ENCODE data around the gene USP28. TPM values are rescaled to one million over a fixed set of nuclear protein-coding genes. Genes with fewer than 3 reads are reported as not detected.

Gene USP28
- total RNA-seq, 1 donor from 2014 or later, result 22.8 TPM

- no peak for TF ChIP-seq CTCF (IDR thresholded peaks at IDR 0.05; ENCODE audit: insufficient read depth, low read length, poor library complexity, severe bottlenecking)
- Histone ChIP-seq H3K36me3 (ENCODE audit: control insufficient read depth, insufficient read depth, low read length) (no peaks in the 10 kb centered on the region), H3K27me3 (ENCODE audit: control insufficient read depth, insufficient read depth, low read length) (no peaks in the 10 kb centered on the region), H3K4me3 (ENCODE audit: low read depth, low read length) (no peak overlapping the region)
- DNase-seq (ENCODE audit: low read depth), result no peak
Measured at GRCh38 chr11:113831314-113831713, 44.1 kb downstream of the USP28 start.

- H3K36me3 ChIP-seq (ENCODE audit: control insufficient read depth, insufficient read depth, low read length), result no peaks in the 10 kb centered on the region
- no peak for TF ChIP-seq CTCF (IDR thresholded peaks at IDR 0.05; ENCODE audit: insufficient read depth, low read length, poor library complexity, severe bottlenecking)
Measured at GRCh38 chr11:113829751-113830150, 45.6 kb downstream of the USP28 start.

GRCh38 chr11:113828191-113828590 is 47.2 kb downstream of the USP28 start:
- no peak for DNase-seq (ENCODE audit: low read depth)
- Histone ChIP-seq H3K36me3 (ENCODE audit: control insufficient read depth, insufficient read depth, low read length) (no peaks in the 10 kb centered on the region), H3K27me3 (ENCODE audit: control insufficient read depth, insufficient read depth, low read length) (no peaks in the 10 kb centered on the region), H3K4me3 (ENCODE audit: low read depth, low read length) (no peak overlapping the region)
- TF ChIP-seq CTCF (IDR thresholded peaks at IDR 0.05; ENCODE audit: insufficient read depth, low read length, poor library complexity, severe bottlenecking), result no peak

More at GRCh38 chr11:113829751-113830150, 45.6 kb downstream of the USP28 start:
- no peaks in the 10 kb centered on the region for H3K27me3 ChIP-seq (ENCODE audit: control insufficient read depth, insufficient read depth, low read length)
- no peak overlapping the region for H3K4me3 ChIP-seq (ENCODE audit: low read depth, low read length)
- no peak for DNase-seq (ENCODE audit: low read depth)

- DNase-seq (ENCODE audit: low read depth), result no peak
- H3K36me3 ChIP-seq (ENCODE audit: control insufficient read depth, insufficient read depth, low read length), result no peaks in the 10 kb centered on the region
- no peak overlapping the region for H3K4me3 ChIP-seq (ENCODE audit: low read depth, low read length)
- H3K27me3 ChIP-seq (ENCODE audit: control insufficient read depth, insufficient read depth, low read length), result no peaks in the 10 kb centered on the region
- TF ChIP-seq CTCF (IDR thresholded peaks at IDR 0.05; ENCODE audit: insufficient read depth, low read length, poor library complexity, severe bottlenecking), result no peak
Measured at GRCh38 chr11:113827477-113827876, 47.9 kb downstream of the USP28 start.

DNA sequence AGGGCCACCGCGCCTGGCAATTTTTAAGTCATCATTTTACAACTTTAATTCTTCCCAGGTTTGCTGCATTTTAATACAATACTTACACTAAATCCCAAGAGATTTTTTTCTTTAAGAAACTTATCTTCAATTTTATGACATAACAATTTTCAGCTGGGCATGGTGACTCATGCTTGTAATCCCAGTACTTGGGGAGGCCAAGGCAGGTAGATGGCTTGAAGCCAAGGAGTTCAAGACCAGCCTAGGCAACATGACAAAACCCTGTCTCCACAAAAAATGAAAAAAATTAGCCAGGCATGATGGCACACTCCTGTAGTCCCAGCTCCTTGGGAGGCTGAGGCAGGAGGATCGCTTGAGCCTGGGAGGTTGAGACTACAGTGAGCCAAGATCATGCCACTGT is 56.9 kb downstream of the USP28 start:
- Histone ChIP-seq H3K36me3 (ENCODE audit: control insufficient read depth, insufficient read depth, low read length) (no peaks in the 10 kb centered on the region), H3K27me3 (ENCODE audit: control insufficient read depth, insufficient read depth, low read length) (no peaks in the 10 kb centered on the region), H3K4me3 (ENCODE audit: low read depth, low read length) (no peak overlapping the region)
- no peak for TF ChIP-seq CTCF (IDR thresholded peaks at IDR 0.05; ENCODE audit: insufficient read depth, low read length, poor library complexity, severe bottlenecking)
- DNase-seq (ENCODE audit: low read depth), result no peak

- DNase-seq (ENCODE audit: low read depth), result no peak
- H3K36me3 ChIP-seq (ENCODE audit: control insufficient read depth, insufficient read depth, low read length), result no peaks in the 10 kb centered on the region
- TF ChIP-seq CTCF (IDR thresholded peaks at IDR 0.05; ENCODE audit: insufficient read depth, low read length, poor library complexity, severe bottlenecking), result no peak
- no peak overlapping the region for H3K4me3 ChIP-seq (ENCODE audit: low read depth, low read length)
- no peaks in the 10 kb centered on the region for H3K27me3 ChIP-seq (ENCODE audit: control insufficient read depth, insufficient read depth, low read length)
Measured at GRCh38 chr11:113817626-113818025, 57.7 kb downstream of the USP28 start.

All from kidney epithelial cell (primary cell).